ENCODE data around the gene KCNK1. TPM values are rescaled to one million over a fixed set of nuclear protein-coding genes. Genes with fewer than 3 reads are reported as not detected.

The KCNK1 gene
- total RNA-seq, 2 experiments from 2014 or later, result 5.0 to 5.2 TPM

DNA sequence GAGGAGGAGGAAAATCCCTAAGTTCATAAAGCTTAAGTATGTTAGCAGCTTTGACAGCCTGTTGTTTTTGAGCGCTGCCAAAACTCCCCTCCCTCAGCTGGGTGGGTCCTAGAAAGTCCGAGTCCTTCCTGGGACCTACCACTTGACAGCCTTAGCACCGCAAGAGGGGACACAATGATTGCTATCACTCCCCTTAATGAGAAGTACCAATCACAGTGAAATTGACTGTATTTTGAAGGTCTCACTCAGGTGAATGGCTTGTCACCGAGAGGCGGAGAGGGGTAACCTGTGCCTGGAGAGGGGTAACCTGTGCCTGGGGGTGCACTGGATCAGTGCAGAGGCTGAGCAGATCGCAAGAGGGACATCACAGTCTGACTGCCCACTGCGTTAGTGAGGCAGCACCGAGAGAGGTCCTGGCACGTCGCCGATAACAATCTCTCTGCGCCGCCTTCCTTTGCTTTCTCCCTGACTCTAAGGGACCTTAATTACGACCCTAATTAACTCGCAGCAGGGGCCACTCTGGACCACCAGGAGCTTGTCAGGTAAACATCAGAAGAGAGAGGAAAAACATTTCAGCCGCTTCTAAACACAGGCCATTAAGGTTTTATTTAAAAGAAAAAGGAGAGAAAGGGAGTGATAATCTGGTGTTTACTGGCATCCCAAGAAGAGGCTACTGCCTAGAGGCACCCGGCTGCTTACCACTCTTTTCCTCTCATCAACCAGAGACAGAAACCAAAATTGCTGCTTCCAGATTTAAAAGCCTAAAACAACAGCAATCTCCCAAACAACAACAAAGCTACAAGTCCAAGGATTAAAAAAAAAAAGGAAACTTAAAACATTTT lies 25.7 kb upstream of the KCNK1 start:
- H3K27ac Mint-ChIP-seq, result no peak overlapping the region
- H3K27me3 Mint-ChIP-seq, result peaks cover 16% of the 10 kb centered on the region
- H3K4me1 Mint-ChIP-seq (ENCODE audit: low read depth), result peaks cover 3% of the 10 kb centered on the region
- H3K4me3 Mint-ChIP-seq, result no peak overlapping the region
- no peaks in the 10 kb centered on the region for H3K9me3 Mint-ChIP-seq
- POLR2A ChIA-PET, result no interaction called here
- CTCF ChIA-PET, result no interaction called here
- H3K36me3 Mint-ChIP-seq, result no peaks in the 10 kb centered on the region
- DNase-seq, result no peak
- intact Hi-C loops (cut with micrococcal nuclease), result no loop called here

GRCh38 chr1:233597489-233597901 lies 16.4 kb upstream of the KCNK1 start:
- Mint-ChIP-seq H3K36me3 (no peaks in the 10 kb centered on the region), H3K4me1 (ENCODE audit: low read depth) (peaks cover 41% of the 10 kb centered on the region), H3K9me3 (no peaks in the 10 kb centered on the region), H3K27me3 (peaks cover 10% of the 10 kb centered on the region), H3K27ac (peak overlapping the region; percentile 60), H3K4me3 (no peak overlapping the region)
- ChIA-PET CTCF (interaction anchor here (1.4 kb wide), 1 partner anchor 17 kb away, joined by 3 read pairs; the partner anchor contains the start of gene KCNK1), POLR2A (interaction anchor here (1.2 to 1.4 kb wide), 2 partner anchors 16 to 30 kb away, joined by 3 to 4 read pairs; partner anchors contain the start of gene KCNK1)
- intact Hi-C loops (cut with micrococcal nuclease), result loop anchor here (1.0 to 5.0 kb wide), 3 partner anchors 71 to 805 kb away; no protein-coding TSS in a partner anchor
- no peak for DNase-seq

DNA sequence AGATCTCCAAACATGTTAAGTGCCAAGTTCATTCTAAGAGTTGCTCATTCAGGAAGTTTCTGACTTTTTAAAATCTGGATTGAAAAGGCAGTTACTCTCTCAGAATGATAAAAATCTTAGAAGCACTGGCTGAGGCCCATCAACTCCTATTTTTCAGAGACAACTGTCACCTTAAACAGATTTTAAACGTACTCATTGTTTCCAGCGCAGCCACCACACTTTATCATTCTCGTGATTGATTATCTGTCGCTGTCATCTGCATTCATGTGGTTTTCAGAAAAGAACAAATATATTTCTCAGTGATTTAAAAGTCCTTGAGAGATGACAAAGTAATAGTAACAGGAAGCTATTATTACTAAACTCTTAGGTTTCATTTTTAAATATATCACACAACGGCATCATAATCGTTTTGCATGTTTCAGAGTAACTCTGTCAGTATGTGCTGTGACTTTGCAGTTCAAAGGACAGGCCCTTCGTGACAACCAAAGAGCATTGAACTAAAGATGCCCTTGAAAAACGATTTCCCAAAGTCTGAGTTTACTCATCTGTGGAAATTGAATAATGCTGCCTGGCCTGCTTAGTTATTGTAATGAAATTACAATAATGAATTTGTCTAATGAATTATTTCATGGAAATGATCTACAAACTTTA lies 14.9 kb upstream of the KCNK1 start:
- Mint-ChIP-seq H3K4me1 (ENCODE audit: low read depth) (peaks cover 41% of the 10 kb centered on the region), H3K27me3 (peaks cover 9% of the 10 kb centered on the region), H3K9me3 (no peaks in the 10 kb centered on the region), H3K27ac (peak overlapping the region; percentile 82), H3K36me3 (no peaks in the 10 kb centered on the region), H3K4me3 (peak overlapping the region; percentile 27)
- CTCF ChIA-PET, result interaction anchor here (0.7 to 1.0 kb wide), 2 partner anchors 72 to 161 kb away, joined by 3 read pairs; no protein-coding TSS in a partner anchor
- peak; percentile 75 for DNase-seq
- intact Hi-C loops (cut with micrococcal nuclease), result loop anchor here (1.0 to 5.0 kb wide), 6 partner anchors 15 to 803 kb away; partner anchors contain the start of gene KCNK1
- POLR2A ChIA-PET, result no interaction called here

DNA sequence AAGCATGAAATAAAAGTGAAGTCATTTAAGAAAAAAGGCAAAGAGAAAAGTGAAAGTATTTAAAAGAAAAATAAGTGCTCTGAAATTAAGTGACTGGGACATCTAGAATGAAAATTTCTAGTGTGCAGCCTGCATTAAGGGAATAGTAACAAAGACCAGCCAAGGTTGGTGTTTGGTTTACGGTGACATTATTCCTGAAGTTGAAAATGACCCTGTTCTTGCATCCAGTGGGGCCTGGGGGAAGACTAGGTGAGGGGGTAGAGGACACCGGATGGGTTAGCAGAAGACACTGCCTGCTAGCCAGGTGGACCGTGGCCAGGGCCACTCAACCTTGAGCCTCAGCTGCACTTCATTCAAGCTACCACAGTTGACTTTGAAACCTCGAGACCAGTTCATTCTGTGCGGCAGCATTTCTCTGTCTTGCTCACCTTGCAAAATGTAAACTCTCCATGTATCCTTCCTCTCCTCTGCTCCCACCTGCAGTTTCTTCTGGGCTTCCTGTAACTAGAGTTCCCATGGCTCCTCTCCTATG lies 14.3 kb upstream of the KCNK1 start:
- no peak overlapping the region for H3K4me3 Mint-ChIP-seq
- intact Hi-C loops (cut with micrococcal nuclease), result loop anchor here (1.0 to 5.0 kb wide), 6 partner anchors 15 to 803 kb away; partner anchors contain the start of gene KCNK1
- H3K27me3 Mint-ChIP-seq, result peaks cover 12% of the 10 kb centered on the region
- H3K36me3 Mint-ChIP-seq, result no peaks in the 10 kb centered on the region
- no peak for DNase-seq
- peak overlapping the region; percentile 66 for H3K27ac Mint-ChIP-seq
- peaks cover 41% of the 10 kb centered on the region for H3K4me1 Mint-ChIP-seq (ENCODE audit: low read depth)
- H3K9me3 Mint-ChIP-seq, result peaks cover 3% of the 10 kb centered on the region
- POLR2A ChIA-PET, result no interaction called here
- CTCF ChIA-PET, result interaction anchor here (0.7 kb wide), 1 partner anchor 72 kb away, joined by 3 read pairs; no protein-coding TSS in a partner anchor

DNA sequence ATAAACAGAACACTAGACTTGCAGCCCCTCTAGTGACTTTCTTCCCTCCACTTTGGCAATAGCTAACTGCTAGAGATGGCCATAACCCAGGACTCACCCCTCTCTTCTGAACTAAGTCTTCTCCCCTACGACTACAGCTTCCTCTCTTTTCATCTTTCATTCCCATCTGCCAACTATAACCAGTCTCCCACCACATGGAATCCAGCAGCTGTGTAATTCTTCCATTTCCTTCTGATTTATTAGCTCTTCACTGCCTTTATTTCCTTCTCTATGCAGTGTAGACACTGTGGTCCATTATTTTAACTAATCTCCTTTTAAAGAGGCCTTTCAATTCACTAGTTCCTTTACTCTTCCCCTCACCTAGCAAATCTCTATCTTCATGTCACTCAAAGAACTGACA lies 13.4 kb upstream of the KCNK1 start:
- intact Hi-C loops (cut with micrococcal nuclease), result no loop called here
- peaks cover 10% of the 10 kb centered on the region for H3K27me3 Mint-ChIP-seq
- no peaks in the 10 kb centered on the region for H3K36me3 Mint-ChIP-seq
- no peak overlapping the region for H3K27ac Mint-ChIP-seq
- POLR2A ChIA-PET, result no interaction called here
- no peak overlapping the region for H3K4me3 Mint-ChIP-seq
- peaks cover 3% of the 10 kb centered on the region for H3K9me3 Mint-ChIP-seq
- CTCF ChIA-PET, result interaction anchor here (1.3 kb wide), 1 partner anchor 27 kb away, joined by 3 read pairs; no protein-coding TSS in a partner anchor
- H3K4me1 Mint-ChIP-seq (ENCODE audit: low read depth), result peaks cover 41% of the 10 kb centered on the region
- no peak for DNase-seq

GRCh38 chr1:233603478-233603877 lies 10.4 kb upstream of the KCNK1 start:
- intact Hi-C loops (cut with micrococcal nuclease), result no loop called here
- ChIA-PET POLR2A (no interaction called here), CTCF (no interaction called here)
- Mint-ChIP-seq H3K27me3 (peaks cover 17% of the 10 kb centered on the region), H3K4me1 (ENCODE audit: low read depth) (peaks cover 29% of the 10 kb centered on the region), H3K27ac (no peak overlapping the region), H3K4me3 (no peak overlapping the region), H3K9me3 (peaks cover 3% of the 10 kb centered on the region), H3K36me3 (no peaks in the 10 kb centered on the region)
- no peak for DNase-seq

GRCh38 chr1:233605205-233605604 lies 8.7 kb upstream of the KCNK1 start:
- no peak overlapping the region for H3K27ac Mint-ChIP-seq
- intact Hi-C loops (cut with micrococcal nuclease), result no loop called here
- no peak for DNase-seq
- no peaks in the 10 kb centered on the region for H3K36me3 Mint-ChIP-seq
- no peak overlapping the region for H3K4me3 Mint-ChIP-seq
- ChIA-PET CTCF (no interaction called here), POLR2A (no interaction called here)
- peaks cover 12% of the 10 kb centered on the region for H3K4me1 Mint-ChIP-seq (ENCODE audit: low read depth)
- peaks cover 3% of the 10 kb centered on the region for H3K9me3 Mint-ChIP-seq
- H3K27me3 Mint-ChIP-seq, result peaks cover 28% of the 10 kb centered on the region

DNA sequence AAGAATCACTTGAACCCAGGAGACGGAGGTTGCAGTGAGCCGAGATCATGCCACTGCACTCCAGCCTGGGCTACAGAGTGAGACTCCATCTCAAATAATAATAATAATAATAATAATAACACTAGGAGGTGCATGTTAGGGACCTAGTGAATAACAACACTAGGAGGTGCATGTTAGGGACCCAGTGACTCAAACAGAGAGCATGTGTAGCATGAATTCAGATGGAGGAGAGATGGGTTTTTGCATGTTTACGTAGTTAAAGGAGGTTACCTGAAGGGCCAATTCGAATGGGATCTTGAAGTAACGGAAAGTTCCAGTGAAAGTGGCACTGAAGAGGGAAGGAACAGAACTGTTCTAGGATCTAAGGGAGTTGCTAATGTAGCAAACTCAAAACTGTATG lies 7.1 kb upstream of the KCNK1 start:
- Mint-ChIP-seq H3K4me3 (no peak overlapping the region), H3K4me1 (ENCODE audit: low read depth) (peaks cover 6% of the 10 kb centered on the region), H3K27me3 (peaks cover 34% of the 10 kb centered on the region), H3K9me3 (peaks cover 3% of the 10 kb centered on the region), H3K36me3 (no peaks in the 10 kb centered on the region), H3K27ac (no peak overlapping the region)
- no peak for DNase-seq
- intact Hi-C loops (cut with micrococcal nuclease), result no loop called here
- CTCF ChIA-PET, result no interaction called here
- POLR2A ChIA-PET, result no interaction called here

DNA sequence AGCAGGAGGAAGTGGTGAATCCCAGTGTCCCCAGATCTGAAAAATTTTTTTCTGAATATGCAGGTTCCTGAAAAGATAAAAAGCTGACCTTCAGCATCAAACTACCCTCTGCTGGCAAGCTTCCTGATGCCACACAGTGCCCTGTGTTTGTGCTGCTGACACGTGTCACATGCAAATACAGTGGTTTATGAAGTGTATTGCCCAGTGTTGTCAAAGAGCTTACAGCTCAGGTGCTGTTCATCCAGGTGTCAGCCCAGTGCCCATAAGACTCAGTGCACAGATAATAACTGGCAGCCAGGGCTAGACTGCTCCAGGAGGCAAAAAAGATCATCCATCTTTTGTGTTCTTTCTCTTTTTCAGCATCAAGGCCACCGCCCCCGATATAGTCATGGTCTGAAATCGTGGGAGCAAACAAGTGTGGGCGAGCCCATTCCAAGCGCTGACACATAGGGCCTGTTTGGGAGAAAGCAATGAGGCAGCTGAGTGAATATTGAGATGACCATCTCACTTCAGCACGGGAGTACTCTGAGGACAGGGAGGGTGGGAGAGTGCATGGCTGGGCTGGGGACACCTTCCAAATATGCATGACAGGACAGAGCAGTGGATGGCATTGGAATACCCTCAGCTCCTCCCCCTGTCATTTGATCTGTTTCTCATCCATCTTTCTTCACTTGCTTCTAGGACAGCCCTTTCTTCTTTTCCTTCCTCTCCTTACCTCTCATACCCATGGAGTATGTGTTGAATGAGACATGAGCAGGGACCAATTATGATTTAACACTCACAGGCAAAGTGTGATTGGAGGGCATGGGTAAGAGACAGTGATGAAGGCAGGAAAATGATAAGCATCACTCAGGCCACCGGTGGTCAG lies 6.4 kb upstream of the KCNK1 start:
- CTCF ChIA-PET, result no interaction called here
- POLR2A ChIA-PET, result no interaction called here
- DNase-seq, result no peak
- no peaks in the 10 kb centered on the region for H3K36me3 Mint-ChIP-seq
- no peak overlapping the region for H3K27ac Mint-ChIP-seq
- H3K9me3 Mint-ChIP-seq, result peaks cover 3% of the 10 kb centered on the region
- H3K4me3 Mint-ChIP-seq, result no peak overlapping the region
- H3K27me3 Mint-ChIP-seq, result peaks cover 37% of the 10 kb centered on the region
- peaks cover 11% of the 10 kb centered on the region for H3K4me1 Mint-ChIP-seq (ENCODE audit: low read depth)
- intact Hi-C loops (cut with micrococcal nuclease), result no loop called here

- Mint-ChIP-seq H3K9me3 (peaks cover 3% of the 10 kb centered on the region), H3K27ac (no peak overlapping the region), H3K27me3 (peaks cover 44% of the 10 kb centered on the region), H3K36me3 (no peaks in the 10 kb centered on the region), H3K4me3 (no peak overlapping the region), H3K4me1 (ENCODE audit: low read depth) (peaks cover 20% of the 10 kb centered on the region)
- DNase-seq, result no peak
- ChIA-PET CTCF (no interaction called here), POLR2A (no interaction called here)
- intact Hi-C loops (cut with micrococcal nuclease), result no loop called here
Measured at GRCh38 chr1:233608988-233609387, 4.9 kb upstream of the KCNK1 start.

DNA sequence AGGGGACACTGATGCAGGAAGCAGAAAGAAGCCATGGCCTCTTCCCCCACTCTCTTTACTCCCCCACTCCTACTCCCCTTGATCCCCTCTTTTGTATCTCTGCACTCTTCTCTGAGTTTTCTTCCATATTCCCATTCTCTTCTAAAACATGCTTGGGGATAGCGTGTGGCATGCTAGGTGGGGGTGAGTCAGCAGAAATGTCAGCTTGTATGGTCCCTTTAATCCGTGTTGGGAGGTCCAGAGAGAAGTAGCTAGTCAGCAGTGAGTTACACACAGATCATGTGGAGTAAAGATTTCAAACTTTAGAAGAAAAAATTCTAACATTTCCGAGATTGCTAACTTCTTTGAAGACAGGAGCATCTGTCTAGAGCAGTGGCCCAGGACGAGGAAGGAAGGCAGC lies 4.0 kb upstream of the KCNK1 start:
- H3K9me3 Mint-ChIP-seq, result no peaks in the 10 kb centered on the region
- peaks cover 47% of the 10 kb centered on the region for H3K27me3 Mint-ChIP-seq
- peaks cover 23% of the 10 kb centered on the region for H3K4me1 Mint-ChIP-seq (ENCODE audit: low read depth)
- POLR2A ChIA-PET, result no interaction called here
- H3K4me3 Mint-ChIP-seq, result no peak overlapping the region
- no peaks in the 10 kb centered on the region for H3K36me3 Mint-ChIP-seq
- no peak overlapping the region for H3K27ac Mint-ChIP-seq
- no peak for DNase-seq
- CTCF ChIA-PET, result no interaction called here
- intact Hi-C loops (cut with micrococcal nuclease), result loop anchor here (5.0 kb wide), 2 partner anchors 57 to 113 kb away; no protein-coding TSS in a partner anchor

Measured in activated CD4-positive, alpha-beta memory T cell treated with anti-CD3 and anti-CD28 coated beads for 36 hours (primary cell).